NOMO-1 treated with dmso at 0.1 percent for 144 hours (cell line): Measurements from ENCODE around the gene PIPOX.

ENCODE experiments used
- DNase-seq: peaks from one replicate; lab custom pipeline; 2025; ENCODE audit not compliant: unreplicated experiment; lab: John Stamatoyannopoulos, UW

The PIPOX gene

GRCh38 chr17:29095439-29095838 lies 52.5 kb downstream of the PIPOX start:
- DNase-seq = no peak

DNA sequence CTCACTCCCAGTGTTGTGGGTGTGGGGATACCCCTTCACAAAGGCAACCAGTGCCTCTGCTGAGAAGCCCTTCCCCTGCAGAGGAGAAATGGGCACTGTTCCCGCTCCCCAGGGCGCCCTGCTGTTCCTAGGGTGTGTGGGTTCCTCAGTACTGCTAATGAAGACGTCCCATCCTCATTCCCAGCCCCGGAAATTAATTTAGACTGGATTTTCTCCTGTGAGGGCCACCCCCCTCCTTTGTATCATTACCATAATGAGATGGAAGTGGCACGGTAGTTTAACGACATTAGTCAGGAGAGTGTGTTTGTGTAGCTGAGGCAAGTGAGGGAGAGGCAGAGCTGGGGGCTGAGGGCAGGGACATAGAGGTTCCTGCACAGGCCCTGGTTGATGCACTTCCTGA lies 53.2 kb downstream of the PIPOX start:
- no peak for DNase-seq

- DNase-seq = no peak
Observed at GRCh38 chr17:29099527-29099926, 56.6 kb downstream of the PIPOX start.

DNA sequence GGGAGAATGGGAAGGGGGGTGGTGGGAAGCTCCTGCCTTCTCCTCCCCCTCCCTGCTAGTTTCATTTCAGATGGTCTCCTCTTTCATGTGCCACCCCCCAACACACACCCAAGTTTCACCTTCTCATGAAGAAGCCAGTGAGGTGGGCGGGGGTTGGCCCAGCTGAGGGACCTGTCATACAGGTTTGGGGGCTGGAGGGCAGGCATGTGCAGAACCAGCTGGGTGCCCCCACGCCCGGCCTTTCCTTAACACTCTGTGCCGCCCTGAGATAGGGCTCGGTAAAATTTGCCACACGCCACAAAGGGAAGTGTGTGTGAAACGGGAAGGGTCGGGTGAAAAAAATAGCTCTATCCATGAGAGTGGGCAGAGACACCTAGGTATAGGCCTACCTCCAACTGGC lies 57.4 kb downstream of the PIPOX start:
- DNase-seq = no peak

- DNase-seq = no peak
Observed at GRCh38 chr17:29102046-29102445, 59.1 kb downstream of the PIPOX start.

GRCh38 chr17:29102741-29103181 lies 59.8 kb downstream of the PIPOX start:
- no peak for DNase-seq

- no peak for DNase-seq
Observed at GRCh38 chr17:29103341-29103740, 60.4 kb downstream of the PIPOX start.
